Measurements from ENCODE around the gene C2CD5. TPM values are rescaled to one million over a fixed set of nuclear protein-coding genes. Genes with fewer than 3 reads are reported as not detected.
"Not testable (repeated sequence)": the region's sequence is repeated elsewhere in the genome, so short reads cannot be mapped to it uniquely, and the experiment has no call there.

The C2CD5 gene
- total RNA-seq, 4 donors from 2014 or later: 52.7 to 77.4 (median 55.8) TPM

GRCh38 chr12:22481547-22482104 lies 62.7 kb downstream of the C2CD5 start:
- peaks cover 11 to 14% of the 10 kb centered on the region in 2 donors for H3K36me3 ChIP-seq
- H3K27me3 ChIP-seq: no peaks in the 10 kb centered on the region
- no peak for TF ChIP-seq POLR2A (IDR thresholded peaks at IDR 0.05)
- TF ChIP-seq CTCF (IDR thresholded peaks at IDR 0.05): no peak
- no peak overlapping the region for H3K27ac ChIP-seq
- H3K9me3 ChIP-seq: no peaks in the 10 kb centered on the region
- intact Hi-C loops (cut with DNase I): no loop called here
- H3K4me3 ChIP-seq (replicated peaks in 1 of 3): no peak overlapping the region
- WGBS, 2 donors: 52 to 67% methylated on average over 5 of the region's 5 CpGs
- peaks cover 0 to 6% of the 10 kb centered on the region in 2 donors for H3K4me1 ChIP-seq
- DNase-seq: peak in 1 of 2 donors; percentile 20

- H3K9me3 ChIP-seq; H3K27me3 ChIP-seq; intact Hi-C loops (cut with DNase I); H3K27ac ChIP-seq; H3K4me1 ChIP-seq; H3K4me3 ChIP-seq (replicated peaks in 1 of 3): not testable (repeated sequence)
- peak; percentile 69 to 70 for DNase-seq
- 65 to 67% methylated on average over 7 of the region's 7 CpGs for WGBS, 2 donors
- peaks cover 11 to 14% of the 10 kb centered on the region in 2 donors for H3K36me3 ChIP-seq
Observed at GRCh38 chr12:22480814-22481213, 63.5 kb downstream of the C2CD5 start.

- WGBS, 2 donors: 81 to 91% methylated on average over 3 of the region's 3 CpGs
- peaks cover 0 to 6% of the 10 kb centered on the region in 2 donors for H3K4me1 ChIP-seq
- peaks cover 11 to 14% of the 10 kb centered on the region in 2 donors for H3K36me3 ChIP-seq
- DNase-seq: no peak
- no peaks in the 10 kb centered on the region for H3K9me3 ChIP-seq
- H3K4me3 ChIP-seq (replicated peaks in 1 of 3): no peak overlapping the region
- intact Hi-C loops (cut with DNase I): no loop called here
- TF ChIP-seq POLR2A (IDR thresholded peaks at IDR 0.05) (no peak), CTCF (IDR thresholded peaks at IDR 0.05) (no peak)
- H3K27me3 ChIP-seq: no peaks in the 10 kb centered on the region
- no peak overlapping the region for H3K27ac ChIP-seq
Observed at GRCh38 chr12:22480016-22480415, 64.3 kb downstream of the C2CD5 start.

- WGBS, 2 donors: 79 to 82% methylated on average over 2 of the region's 2 CpGs
- TF ChIP-seq POLR2A (IDR thresholded peaks at IDR 0.05) (no peak), CTCF (IDR thresholded peaks at IDR 0.05) (no peak)
- no peak overlapping the region for H3K27ac ChIP-seq
Observed at GRCh38 chr12:22477894-22478287, 66.5 kb downstream of the C2CD5 start.

GRCh38 chr12:22477166-22477893 lies 67.0 kb downstream of the C2CD5 start:
- Histone ChIP-seq H3K4me1 (peaks cover 0 to 6% of the 10 kb centered on the region in 2 donors), H3K27me3 (no peaks in the 10 kb centered on the region), H3K4me3 (replicated peaks in 1 of 3) (no peak overlapping the region), H3K9me3 (no peaks in the 10 kb centered on the region), H3K27ac (no peak overlapping the region), H3K36me3 (no peaks in the 10 kb centered on the region)
- TF ChIP-seq POLR2A (IDR thresholded peaks at IDR 0.05) (no peak), CTCF (IDR thresholded peaks at IDR 0.05) (no peak)
- WGBS, 2 donors: 86 to 87% methylated on average over 4 of the region's 4 CpGs
- intact Hi-C loops (cut with DNase I): no loop called here
- no peak for DNase-seq

More at GRCh38 chr12:22477894-22478287, 66.5 kb downstream of the C2CD5 start:
- Histone ChIP-seq H3K4me1 (peaks cover 0 to 6% of the 10 kb centered on the region in 2 donors), H3K27me3 (no peaks in the 10 kb centered on the region), H3K4me3 (replicated peaks in 1 of 3) (no peak overlapping the region), H3K9me3 (no peaks in the 10 kb centered on the region), H3K36me3 (peaks cover 0 to 1% of the 10 kb centered on the region in 2 donors)
- DNase-seq: no peak
- intact Hi-C loops (cut with DNase I): no loop called here
